NCI-H510A (cell line): Measurements from ENCODE around the gene F8A1.
"Not testable (repeated sequence)": the region's sequence is repeated elsewhere in the genome, so short reads cannot be mapped to it uniquely, and the experiment has no call there.

ENCODE experiments used
- DNase-seq: peaks from one replicate; lab custom pipeline; 2025; lab: John Stamatoyannopoulos, UW

The F8A1 gene

DNA sequence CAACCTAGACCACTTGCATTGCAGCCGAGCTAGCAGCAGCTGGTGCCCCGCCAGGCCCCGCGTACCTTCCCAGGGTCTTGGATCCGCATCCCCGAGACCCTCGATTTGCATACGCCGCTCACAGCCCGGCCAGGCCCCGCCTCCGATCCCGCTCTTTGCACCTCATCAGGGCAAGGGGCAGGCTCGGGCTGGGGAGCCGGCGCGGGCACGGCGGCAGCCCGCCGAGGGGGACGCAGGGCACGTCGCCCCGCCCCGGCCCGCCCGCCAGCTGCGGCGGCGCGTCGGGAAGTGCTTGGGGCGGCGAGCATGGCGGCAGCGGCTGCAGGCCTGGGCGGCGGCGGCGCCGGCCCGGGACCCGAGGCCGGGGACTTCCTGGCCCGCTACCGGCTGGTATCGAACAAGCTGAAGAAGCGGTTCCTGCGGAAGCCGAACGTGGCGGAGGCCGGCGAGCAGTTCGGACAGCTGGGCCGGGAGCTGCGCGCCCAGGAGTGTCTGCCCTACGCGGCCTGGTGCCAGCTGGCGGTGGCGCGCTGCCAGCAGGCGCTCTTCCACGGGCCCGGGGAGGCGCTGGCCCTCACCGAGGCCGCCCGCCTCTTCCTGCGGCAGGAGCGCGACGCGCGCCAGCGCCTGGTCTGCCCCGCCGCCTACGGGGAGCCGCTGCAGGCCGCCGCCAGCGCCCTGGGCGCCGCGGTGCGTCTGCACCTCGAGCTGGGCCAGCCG, at the start of gene F8A1:
Gene F8A1 (plus strand): TSS at position 287 of the 720 bp plus-strand sequence. CDS start 20 bp downstream, at position 307.
- not testable (repeated sequence) for DNase-seq

- DNase-seq = no peak
Measured at GRCh38 chrX:154840856-154841255, 45.3 kb upstream of the F8A1 start.

- no peak for DNase-seq
Measured at GRCh38 chrX:154850957-154851611, 35.1 kb upstream of the F8A1 start.

DNA sequence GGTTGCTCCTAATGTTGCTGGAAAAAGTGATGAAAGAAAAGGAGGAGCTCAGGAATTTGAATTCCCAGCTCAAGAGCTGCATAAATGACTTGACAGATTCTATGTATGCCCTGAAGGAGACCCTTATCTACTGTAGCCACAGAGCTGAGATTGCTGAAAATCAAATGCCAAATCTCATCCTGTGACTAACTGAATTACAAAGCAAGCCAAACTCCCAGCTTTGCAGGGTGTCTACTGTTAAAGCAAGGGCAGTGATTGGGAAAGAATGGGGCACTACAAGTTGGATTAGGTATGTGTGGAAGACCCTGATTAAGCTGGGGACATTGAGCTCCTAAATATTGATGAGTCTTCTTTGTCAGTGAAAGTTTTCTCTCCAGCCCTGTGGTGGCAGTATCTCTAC, 30.9 kb upstream of the F8A1 start:
- no peak for DNase-seq

GRCh38 chrX:154868522-154868921, 17.6 kb upstream of the F8A1 start:
- DNase-seq = not testable (repeated sequence)

- no peak for DNase-seq
Measured at GRCh38 chrX:154873329-154873728, 12.8 kb upstream of the F8A1 start.

GRCh38 chrX:154884069-154884468, 2.1 kb upstream of the F8A1 start:
- DNase-seq = not testable (repeated sequence)

- DNase-seq = not testable (repeated sequence)
Measured at GRCh38 chrX:154885057-154885456, 1.1 kb upstream of the F8A1 start.

- DNase-seq = not testable (repeated sequence)
Measured at GRCh38 chrX:154885549-154885948, 606 bp upstream of the F8A1 start.

- DNase-seq = not testable (repeated sequence)
Measured at GRCh38 chrX:154886789-154887221, 650 bp downstream of the F8A1 start.

DNA sequence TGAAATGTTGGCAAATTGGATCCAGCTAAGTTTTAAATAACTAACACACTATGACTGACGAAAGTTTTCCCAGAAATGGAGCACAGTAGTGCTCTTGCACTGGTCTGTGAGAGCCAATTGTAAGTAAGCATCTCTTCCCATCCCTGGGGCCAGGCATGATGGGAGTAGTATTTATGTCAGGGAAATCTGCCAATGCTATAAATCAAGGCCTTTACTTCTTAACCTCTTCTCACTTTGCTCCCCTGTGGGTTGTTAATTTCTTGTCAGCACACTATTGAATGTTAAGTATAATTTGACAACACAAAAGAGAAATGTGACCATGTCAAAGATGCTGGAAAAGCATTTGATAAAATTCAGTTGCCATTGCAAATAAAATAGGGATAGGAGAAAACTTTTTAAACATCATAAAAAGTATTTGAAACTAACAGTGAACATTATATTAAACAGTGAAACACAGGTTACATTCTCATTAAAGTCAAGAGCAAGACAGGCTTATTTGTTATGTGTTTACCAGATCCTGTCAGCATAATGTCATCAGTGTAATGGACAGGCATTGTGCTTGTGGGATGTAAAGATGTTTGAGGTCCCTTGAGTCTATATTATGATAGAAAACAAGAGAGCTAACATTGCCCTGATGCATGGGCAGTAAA, 5.0 kb downstream of the F8A1 start:
- DNase-seq = no peak

- DNase-seq = no peak
Measured at GRCh38 chrX:154892296-154892695, 6.1 kb downstream of the F8A1 start.

DNA sequence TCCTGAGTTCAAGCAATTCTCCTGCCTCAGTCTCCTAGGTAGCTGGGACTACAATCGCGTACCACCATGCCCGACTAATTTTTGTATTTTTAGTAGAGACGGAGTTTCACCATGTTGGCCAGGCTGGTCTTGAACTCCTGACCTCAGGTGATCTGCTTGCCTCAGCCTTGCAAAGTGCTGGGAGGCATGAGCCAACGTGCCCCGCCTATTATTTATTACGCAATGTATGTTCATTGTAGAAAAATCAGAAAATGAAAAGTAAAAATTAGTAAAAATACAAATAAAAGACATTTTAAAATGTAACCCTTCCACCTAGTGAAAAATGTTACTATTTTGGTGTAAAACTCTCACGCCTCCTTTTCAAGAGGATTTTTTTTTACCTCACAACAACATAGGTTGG, 14.2 kb downstream of the F8A1 start:
- DNase-seq = no peak

GRCh38 chrX:154902408-154902807, 16.3 kb downstream of the F8A1 start:
- DNase-seq = no peak

- DNase-seq = no peak
Measured at GRCh38 chrX:154908821-154909220, 22.7 kb downstream of the F8A1 start.

DNA sequence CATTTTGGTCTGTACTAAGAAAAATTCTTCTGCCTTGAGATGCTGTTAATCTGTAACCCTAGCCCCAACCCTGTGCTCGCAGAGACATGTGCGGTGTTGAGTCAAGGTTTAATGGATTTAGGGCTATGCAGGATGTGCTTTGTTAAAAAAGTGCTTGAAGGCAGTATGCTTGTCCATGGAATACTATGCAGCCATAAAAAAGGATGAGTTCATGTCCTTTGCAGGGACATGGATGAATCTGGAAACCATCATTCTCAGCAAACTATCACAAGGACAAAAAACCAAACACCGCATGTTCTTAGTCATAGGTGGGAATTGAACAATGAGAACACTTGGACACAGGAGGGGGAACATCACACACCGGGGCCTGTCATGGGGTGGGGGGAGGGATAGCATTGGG, 23.9 kb downstream of the F8A1 start:
- DNase-seq = not testable (repeated sequence)

DNA sequence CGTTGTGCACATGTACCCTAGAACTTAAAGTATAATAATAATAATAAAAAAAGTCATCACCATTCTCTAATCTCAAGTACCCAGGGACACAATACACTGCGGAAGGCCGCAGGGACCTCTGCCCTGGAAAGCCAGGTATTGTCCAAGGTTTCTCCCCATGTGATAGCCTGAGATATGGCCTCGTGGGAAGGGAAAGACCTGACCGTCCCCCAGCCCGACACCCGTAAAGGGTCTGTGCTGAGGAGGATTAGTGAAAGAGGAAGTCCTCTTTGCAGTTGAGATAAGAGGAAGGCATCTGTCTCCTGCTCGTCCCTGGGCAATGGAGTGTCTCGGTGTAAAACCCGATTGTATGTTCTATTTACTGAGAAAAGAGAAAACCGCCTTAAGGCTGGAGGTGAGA, 24.4 kb downstream of the F8A1 start:
- not testable (repeated sequence) for DNase-seq

DNA sequence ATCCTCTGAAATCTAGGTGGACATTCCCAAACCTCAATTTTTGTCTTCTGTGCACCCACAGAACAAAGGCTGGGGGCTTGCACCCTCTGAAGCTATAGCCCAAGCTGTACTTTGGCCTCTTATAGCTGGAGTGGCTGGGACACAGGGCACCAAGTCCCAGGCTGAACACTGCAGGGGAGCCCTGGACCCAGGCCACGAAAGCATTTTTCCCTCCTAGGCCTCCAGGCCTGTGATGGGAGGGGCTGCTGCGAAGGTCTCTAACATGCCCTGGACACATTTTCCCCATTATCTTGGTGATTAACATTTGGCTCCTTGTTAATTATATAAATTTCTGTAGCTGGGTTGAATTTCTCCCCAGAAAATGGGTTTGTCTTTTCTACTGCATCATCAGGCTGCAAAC, 27.9 kb downstream of the F8A1 start:
- DNase-seq = no peak

DNA sequence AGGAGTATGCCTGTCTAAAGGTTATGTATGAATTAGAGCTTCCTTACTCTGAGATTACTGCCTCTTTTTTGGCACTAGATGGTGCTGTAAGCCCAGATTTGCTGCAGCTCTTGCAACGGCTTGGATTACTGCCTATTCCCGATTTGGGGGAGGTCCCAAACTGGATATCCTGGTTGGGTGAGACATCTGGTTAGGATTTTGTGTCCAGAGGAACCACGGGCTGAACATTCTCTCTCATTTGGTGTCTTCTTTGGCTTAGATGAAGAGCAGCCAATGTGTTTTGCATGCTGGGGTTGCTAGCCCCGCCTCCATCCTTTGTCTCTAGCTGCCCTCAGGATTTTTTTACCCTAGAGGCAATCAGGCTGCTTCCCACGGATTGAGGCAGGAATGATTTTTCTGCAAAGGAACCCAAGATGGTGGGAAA, 31.9 kb downstream of the F8A1 start:
- no peak for DNase-seq

DNA sequence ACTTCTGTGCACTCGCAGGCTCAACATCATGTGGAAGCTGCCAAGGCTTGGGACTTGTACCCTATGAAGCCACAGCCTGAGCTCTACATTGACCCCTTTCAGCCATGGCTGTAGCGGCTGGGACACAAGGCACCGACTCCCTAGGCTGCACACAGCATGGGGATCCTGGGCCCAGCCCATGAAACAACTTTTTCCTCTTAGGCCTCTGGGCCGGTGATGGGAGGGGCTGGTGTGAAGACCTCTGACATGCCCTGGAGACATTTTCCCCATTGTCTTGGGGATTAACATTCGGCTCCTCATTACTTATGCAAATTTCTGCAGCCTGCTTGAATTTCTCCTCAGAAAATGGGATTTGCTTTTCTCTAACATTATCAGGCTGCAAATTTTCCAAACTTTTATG, 38.6 kb downstream of the F8A1 start:
- DNase-seq = not testable (repeated sequence)
